Inflammatory macrophage treated with lipopolysaccharide for 1 hour (primary cell): ENCODE measurements around the gene TMX4.

Experiments
- DNase-seq, 2 donors: peaks; one replicate each; pipeline ENCODE4 v3.0.0-alpha.2; 2020 to 2022

TMX4 gene

GRCh38 chr20:8012724-8013123 lies 6.8 kb downstream of the TMX4 start:
- DNase-seq: no peak

DNA sequence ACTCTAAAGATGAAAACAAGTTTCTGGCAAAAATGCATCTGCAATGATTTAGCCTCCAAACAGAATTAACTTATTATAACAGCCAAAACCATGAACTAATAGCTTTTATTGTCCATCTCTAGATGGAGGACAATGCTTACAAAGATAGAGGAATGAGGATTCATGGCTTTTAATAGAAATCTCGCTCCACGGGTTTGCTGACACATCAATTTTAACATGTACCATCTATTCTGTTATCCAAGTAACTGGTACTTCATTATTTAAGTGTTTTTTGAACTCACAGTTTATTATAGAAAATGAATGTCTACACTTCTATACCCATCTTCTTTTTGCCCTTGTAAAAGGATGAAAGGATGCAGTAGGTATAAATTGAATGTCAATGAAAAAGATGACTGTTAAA lies 10.8 kb downstream of the TMX4 start:
- DNase-seq: no peak

- DNase-seq: no peak
These were observed 12.1 kb downstream of the TMX4 start for GRCh38 chr20:8007490-8007889.

DNA sequence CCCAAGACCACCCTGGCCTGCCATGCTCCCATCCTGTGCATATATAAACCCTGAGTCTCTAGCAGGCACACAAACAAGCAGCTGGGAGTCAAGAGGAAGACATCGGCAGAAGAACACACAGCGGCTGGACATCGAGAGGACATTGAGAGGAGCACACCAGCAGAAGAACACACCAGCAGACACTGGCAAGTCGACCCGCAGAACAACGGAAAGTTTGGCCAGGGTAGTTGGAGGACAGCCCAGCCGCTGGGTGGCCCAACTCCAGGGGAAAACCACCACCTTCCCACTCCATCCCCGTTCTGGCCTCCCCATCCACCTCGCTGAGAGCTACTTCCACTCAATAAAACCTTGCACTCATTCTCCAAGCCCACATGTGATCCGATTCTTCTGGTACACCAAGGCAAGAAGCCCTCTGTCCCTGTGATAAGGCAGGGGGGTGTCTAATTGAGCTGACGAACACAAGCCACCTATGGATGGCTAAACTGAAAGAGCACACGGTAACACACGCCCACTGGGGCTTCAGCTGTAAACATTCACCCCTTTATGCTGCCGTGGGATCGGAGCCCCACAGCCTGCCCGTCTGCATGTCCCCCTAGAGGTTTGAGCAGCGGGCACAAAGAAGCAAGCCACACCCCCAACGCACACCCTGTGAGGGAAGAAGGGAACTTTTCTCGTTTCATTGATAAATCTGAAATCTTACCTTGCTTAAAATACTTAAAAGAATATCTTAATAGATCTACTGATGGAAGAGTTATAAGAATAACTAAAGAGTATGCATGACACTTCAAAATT lies 13.8 kb downstream of the TMX4 start:
- DNase-seq: no peak

DNA sequence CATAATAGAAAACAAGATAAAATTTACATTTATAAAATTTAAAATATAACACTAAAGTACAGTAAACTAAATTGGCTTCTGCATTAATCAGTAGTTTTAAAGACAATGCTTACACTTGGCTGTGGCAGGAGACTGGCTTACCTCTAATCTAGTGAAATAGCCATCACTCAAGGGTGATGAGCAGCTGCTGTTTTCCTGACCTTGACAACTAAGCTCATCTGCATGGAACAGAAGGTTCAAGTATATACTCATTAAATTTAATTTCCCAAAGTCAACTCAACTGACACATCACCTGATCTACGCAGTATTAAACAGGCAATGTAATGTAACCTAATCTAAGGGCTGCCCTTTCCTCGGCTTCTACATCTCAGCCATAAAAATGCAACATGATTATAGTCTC lies 14.5 kb downstream of the TMX4 start:
- no peak for DNase-seq

DNA sequence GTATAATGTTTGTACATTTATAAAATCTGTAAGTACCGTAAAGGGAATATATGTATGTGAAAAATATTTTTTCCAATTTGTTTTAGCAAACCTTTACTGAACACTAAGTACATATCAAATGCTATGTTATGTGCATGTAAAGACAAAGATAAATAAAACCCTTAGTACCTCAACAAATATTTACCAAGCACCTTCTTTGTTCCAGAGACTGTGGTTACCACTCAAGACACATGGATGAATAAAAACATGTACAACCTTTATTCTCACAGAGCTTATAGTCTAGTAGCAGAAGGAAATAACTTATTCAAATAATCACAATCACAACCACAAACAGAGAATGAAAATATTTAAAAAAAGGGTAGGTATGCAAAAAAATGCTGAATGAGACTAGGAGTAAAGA lies 17.5 kb downstream of the TMX4 start:
- no peak for DNase-seq

DNA sequence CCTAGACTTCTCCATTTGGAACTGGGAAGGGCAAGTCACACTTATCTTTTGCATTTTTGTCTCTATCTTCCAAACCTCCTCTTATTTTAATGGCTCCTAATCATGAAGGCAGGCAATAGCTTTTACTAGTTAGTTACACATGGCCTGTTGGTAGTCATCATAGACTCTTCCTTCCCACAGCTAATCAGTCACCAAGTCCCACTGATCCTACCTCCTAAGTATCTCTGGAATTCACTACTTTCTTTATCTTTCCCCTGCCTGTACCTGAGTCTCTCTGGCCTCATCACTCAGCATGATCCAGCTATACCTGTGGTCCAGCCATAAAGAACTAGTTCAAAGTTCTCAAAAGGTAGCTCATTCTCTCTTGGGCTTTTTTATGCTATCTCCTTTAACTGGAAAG lies 18.8 kb downstream of the TMX4 start:
- DNase-seq: no peak

DNA sequence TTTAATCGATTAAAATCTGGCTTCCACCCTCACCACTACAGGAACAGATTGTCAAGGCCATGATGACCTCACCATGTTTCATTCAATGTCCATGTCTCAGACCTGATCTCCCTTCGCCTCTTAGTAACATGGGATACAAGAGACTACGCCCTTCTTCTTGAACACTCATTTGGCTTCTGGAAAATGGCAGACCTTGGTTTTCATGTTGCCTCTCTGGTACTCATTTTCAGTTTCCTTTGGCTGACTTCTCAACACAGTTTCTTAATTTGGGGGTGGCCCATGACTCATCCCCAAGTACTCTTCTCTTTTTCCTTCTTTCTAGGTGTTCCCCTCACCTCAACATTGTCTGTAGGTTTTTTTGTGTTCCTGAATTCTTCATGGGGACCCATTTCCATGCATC lies 22.7 kb downstream of the TMX4 start:
- DNase-seq: peak in 1 of 2 donors; percentile 29

- DNase-seq: no peak
These were observed 24.8 kb downstream of the TMX4 start for GRCh38 chr20:7994809-7995208.

GRCh38 chr20:7993703-7994102 lies 25.9 kb downstream of the TMX4 start:
- DNase-seq: no peak

DNA sequence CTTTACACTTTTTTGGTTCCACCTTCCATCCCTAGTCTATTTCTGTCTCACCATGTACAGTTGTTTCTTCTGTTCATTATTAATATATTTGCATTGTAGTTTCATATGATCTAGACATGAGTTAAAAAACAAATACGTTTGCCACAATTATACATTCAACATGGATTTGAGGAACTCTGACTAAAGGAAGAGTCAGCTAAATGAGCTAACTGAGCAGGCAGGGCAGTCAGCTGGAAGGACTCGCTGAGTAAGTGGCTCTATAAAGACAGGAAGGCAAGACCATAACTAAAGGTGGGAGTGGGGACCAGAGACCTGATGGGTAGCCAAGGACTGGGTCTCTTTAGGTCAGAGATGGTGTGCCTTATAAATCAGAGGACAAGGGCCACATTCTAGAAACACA lies 26.3 kb downstream of the TMX4 start:
- DNase-seq: no peak

DNA sequence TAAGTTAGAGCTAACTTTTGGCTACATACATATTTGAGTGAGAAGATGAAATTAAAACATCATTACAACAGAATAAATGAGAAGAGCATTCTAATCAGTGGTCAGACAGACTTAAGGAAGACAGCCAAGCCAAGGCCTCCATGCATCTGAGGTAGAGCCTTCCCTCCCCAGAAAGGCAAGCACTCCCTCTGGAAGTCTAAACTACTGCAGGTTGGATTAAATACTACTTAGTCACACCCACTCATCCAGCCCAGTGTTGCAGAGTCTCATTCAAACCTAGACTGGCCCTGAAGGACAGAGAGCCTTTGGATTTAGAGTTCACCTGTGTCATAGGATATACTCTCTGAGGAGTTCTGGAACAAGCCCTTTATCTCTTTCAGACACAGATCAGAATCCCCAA lies 29.2 kb downstream of the TMX4 start:
- DNase-seq: no peak

- peak; percentile 23 to 53 for DNase-seq
These were observed 30.2 kb downstream of the TMX4 start for GRCh38 chr20:7989379-7989778.

DNA sequence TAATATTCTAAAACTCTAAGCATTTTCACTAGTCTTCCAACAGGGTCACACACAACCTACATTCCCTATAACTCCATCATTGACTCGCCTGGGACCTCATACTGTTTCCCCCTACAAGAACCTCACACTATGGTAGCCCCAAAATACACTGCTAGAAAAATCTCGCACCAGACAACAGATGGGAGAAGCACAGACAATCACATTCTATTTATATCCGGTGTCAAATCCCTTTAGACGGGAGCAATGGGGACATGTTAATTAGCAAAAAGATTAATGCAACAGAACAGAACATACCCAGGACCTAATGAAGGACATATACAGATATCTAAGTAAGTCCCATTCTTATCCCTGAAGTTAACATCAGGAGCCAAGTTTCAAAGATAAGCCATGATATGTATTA lies 33.6 kb downstream of the TMX4 start:
- DNase-seq: no peak

GRCh38 chr20:7984192-7984591 lies 35.4 kb downstream of the TMX4 start:
- no peak for DNase-seq

DNA sequence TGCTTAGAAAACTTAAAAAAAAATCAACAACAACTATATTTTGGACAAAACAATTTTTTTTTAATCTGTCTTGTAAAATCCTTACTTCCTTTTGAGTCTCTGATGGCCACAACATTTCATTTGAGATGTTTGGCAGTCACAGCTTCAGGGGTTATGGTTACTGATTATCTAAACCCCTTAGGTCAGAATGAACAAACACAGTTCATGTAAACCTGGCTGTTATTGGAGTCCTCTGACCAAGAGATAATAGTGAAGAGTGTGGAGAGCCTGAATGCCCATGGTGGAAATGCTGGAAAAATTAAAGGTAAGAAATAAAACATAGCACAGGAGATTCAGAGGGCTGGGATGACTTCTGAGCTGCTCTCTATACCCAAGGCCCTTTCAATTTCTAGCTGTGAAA lies 38.2 kb downstream of the TMX4 start:
- DNase-seq: no peak

DNA sequence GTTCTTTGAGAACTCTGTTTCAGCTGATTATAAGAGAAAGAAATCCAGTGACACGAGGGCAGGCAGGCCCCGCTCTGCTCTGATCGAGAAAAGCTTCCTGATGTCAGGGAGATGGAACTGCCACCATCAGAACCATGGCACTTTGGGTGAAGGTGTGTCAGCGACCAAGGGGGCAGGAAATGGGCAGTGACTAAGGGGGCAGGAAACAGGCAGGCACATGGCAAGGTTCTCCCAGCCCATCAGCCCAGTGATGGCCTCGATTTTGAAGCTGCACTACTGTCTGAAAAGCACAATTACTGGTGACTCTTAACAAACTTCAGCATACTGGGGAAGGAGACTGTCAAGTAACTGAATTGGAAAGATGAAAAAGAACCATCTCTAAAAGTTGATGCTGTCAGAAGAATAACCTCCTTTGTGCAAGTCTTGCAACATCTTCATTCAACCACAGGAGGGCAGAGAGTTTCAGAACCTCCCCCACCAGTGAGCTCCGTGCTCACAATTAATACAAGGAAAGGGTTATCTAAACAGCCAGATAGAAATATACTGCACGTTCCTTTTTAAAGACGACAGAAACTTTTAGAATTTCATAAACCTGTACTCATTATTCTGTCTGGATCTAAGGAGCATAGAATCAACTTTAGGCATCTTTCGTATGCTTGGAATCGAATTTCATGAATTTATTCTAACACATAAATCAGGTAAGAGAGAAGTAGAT lies 39.1 kb downstream of the TMX4 start:
- peak in 1 of 2 donors; percentile 12 for DNase-seq

DNA sequence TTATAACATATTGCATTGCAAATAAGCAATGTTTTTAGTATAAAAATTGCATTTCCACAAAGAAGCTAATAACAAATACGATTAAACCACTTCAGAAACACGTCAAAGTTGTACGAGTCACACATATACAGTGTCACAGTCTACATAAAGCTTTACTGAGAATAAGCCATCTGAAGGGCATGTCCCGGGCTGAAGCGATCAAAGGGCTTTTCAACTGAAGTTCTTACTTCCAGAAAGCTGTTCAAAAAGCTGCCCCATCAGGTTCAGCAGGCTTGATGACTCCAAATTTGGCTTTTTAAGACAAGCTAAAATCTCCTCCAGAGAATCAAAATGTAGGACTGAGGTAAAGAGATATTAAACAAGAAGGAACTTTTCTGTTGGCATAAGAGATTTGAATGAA lies 41.9 kb downstream of the TMX4 start:
- no peak for DNase-seq

DNA sequence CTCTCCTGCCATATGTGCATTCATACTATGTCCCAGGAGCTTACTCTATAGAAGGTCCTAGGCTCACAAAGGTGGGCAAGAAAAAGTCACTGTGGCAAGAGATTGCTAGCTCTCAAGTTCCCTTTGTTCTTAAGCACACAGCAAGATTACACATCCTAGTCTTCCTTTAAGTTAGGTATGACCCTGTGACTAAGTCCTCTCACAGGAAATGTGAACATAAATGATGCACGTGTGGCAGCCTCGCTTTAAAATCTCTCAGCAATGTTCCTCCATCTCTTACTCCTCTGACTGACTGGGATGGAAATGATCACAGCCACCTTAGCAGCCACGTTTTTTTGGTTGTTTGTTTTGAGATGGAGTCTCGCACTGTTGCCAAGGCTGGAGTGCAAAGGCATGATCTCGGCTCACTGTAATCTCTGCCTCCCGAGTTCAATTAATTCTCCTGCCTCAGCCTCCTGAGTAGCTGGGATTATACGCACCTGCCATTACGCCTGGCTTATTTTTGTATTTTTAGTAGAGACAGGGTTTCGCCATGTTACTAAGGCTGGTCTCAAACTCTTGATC lies 43.6 kb downstream of the TMX4 start:
- DNase-seq: no peak

- no peak for DNase-seq
These were observed 44.7 kb downstream of the TMX4 start for GRCh38 chr20:7974785-7975435.

- DNase-seq: no peak
These were observed 47.9 kb downstream of the TMX4 start for GRCh38 chr20:7971536-7972280.

DNA sequence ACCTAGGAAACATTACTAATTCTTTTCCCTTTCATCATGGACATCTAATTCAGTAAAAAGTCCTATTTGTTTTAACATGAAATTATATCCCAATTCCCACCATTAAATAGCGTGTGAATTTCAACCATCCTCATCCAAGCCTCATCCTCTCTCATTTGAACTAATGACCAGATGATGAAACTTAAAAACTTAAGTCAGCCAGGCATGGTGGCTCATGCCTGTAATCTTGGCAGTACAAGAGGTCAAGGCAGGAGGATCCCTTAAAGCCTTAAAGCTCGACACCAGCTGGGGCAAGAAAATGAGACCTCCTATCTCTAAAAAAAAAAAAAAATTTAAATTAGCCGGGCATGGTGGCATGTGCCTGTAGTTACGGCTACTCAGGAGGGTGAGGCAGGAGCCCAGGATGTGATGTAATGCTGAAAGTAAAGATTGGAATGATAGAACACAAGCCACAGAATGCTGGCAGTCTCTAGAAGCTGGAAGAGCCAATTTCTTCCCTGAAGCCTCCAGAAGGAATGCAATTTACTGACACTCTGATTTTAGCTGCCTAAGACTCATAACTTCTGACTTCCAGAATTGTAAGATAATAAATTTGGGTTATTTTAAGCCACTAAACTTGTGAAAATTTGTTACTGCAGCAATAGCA lies 52.2 kb downstream of the TMX4 start:
- no peak for DNase-seq

GRCh38 chr20:7966176-7966575 lies 53.4 kb downstream of the TMX4 start:
- DNase-seq: no peak
